T-helper 2 cell treated with Interferon-gamma antibody and Interleukin-4, amounts not matched to agents 100 ng/mL and 5 ng/mL, for 36 hours (primary cell): ENCODE measurements around the gene SOBP. TPM values are rescaled to one million over a fixed set of nuclear protein-coding genes. Genes with fewer than 3 reads are reported as not detected.

ENCODE experiments used
- intact Hi-C: fragments of 100-400 bp; cut with micrococcal nuclease; formaldehyde crosslinking; loops from one replicate; pipeline ENCODE4 v1.15.1; 2023
- total RNA-seq: library from RNA; stranded (reverse); gene quantifications from 2 replicates; pipeline ENCODE4 v1.2.3, GENCODE V29; 2022

The SOBP gene
- total RNA-seq, 1 donor from 2014 or later: 0.09 TPM

DNA sequence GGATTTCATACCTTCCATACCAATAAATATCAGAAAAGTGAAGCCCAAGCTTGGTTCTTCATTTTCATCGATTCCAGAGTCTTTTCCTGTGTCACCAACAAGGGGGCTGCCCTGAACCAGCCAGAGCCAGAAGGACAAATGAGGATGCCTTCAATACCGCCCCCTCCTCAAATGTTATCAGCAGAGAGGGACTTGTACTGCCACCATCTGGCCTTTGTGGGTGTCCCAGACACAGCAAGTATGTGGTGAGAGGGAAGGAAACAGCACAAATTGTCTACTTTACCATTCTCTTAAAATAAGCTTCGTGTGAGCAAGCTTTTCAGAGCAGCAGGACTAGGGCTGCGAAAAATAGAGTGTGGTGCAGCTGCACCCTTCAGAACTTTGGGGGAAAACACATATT is 165.3 kb downstream of the SOBP start:
- intact Hi-C loops: no loop called here

DNA sequence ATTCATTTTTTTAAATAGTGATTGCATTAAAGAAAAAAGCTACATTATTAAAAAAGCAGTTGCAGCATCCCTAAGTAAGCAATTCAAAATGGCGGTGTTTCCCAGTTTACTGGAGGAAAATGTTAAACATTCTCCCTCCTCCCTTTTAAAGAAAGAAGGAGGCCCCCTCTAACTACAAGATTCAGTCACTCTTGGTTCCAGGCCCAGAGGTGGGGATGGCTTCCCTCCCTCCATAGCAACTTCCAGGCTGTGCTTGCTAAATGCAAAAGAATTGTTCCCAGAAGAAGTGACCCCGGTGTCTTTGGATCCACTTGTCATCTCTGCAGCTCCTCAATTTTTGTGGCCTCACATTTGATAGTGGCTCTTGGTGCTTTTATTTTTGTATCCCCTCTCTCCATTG is 165.9 kb downstream of the SOBP start:
- intact Hi-C loops: no loop called here

DNA sequence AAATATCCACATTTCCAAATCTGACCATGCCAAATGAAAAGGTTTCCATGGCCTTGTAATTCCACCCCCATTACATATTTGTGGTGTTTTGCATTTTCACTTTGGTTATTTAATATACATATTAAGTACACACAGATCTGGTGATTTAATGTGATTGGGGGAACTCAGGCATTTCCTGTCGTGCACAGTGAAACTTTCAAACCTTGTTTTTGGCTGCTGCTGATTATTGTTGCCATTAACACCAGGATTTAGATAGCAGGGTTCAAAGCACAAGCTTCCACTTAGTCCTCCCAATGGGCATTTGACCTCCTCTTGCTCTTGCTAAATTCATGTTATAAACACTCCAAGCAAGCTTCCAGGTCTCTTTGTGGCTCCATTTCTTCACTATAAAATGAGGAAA is 166.5 kb downstream of the SOBP start:
- intact Hi-C loops: no loop called here

DNA sequence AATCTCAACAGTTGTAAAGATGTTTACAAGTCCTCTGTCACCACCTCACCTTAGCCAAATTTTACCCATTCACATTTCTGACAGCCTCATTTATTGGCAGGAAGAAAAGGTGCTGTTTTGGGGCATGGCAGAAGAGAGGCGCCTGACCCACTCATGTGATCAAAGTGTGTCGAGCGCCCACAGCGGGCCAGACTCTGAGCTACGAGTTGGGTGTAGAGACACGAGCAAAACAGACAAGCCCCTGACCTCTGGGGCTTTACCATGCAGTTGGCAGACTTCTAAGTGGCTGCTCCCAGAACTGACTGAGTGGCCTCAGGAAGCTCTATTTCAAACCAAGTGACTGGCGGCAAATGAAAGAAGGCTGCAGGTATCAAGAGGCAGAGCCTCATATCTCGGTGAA is 167.0 kb downstream of the SOBP start:
- intact Hi-C loops: no loop called here

DNA sequence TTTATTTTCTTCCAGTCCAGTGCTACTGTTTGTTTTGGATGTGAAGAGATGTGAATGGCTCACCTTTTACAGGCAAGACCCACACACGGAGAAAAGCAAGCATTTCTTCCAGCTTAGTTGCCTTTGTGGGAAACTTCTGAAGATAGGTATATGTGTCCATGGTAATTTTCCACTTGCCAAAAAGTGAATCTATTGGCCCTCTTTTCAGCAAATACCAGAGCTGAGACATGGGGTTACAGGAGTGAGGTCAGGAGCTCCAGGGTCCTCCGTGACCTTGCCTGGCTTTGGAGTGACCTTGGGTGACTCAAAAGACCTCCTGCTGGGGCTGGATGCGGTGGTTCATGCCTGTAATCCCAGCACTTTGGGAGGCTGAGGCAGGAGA is 167.4 kb downstream of the SOBP start:
- intact Hi-C loops: no loop called here

DNA sequence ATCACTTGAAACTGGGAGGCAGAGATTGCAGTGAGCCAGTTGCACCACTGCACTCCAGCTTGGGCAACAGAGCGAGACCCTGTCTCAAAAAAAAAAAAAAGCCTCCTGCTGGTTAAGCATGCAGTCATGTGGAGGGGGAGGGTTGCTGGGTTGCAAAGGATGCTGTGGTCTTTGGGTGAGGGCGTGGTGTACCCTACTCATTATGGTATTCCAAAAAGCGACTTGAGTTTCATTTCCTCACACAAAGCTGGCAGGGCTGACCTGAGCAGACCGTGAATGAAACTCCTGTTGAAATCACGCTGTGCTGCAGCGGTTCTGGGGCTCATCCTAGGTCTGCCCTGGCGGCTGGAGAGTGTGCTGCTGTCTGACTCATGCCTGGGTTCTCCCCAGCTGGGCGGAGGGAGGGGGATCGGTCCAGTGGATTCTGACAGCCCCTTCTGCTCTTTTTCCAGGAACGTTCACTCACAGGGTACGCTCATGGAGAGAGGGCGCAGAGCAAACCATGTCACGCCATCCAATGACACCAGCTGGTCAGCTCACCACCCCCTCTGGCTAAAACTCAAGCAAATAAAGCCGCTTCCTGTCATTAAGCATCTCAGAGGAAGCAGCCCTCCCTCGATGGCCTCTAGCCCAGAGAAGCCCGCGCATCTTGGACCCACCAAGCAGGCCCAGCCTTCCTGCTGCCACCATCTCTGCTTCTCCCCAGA is 168.0 kb downstream of the SOBP start:
- intact Hi-C loops: loop anchor here (2.0 kb wide), 1 partner anchor 39 kb away; no protein-coding TSS in a partner anchor

DNA sequence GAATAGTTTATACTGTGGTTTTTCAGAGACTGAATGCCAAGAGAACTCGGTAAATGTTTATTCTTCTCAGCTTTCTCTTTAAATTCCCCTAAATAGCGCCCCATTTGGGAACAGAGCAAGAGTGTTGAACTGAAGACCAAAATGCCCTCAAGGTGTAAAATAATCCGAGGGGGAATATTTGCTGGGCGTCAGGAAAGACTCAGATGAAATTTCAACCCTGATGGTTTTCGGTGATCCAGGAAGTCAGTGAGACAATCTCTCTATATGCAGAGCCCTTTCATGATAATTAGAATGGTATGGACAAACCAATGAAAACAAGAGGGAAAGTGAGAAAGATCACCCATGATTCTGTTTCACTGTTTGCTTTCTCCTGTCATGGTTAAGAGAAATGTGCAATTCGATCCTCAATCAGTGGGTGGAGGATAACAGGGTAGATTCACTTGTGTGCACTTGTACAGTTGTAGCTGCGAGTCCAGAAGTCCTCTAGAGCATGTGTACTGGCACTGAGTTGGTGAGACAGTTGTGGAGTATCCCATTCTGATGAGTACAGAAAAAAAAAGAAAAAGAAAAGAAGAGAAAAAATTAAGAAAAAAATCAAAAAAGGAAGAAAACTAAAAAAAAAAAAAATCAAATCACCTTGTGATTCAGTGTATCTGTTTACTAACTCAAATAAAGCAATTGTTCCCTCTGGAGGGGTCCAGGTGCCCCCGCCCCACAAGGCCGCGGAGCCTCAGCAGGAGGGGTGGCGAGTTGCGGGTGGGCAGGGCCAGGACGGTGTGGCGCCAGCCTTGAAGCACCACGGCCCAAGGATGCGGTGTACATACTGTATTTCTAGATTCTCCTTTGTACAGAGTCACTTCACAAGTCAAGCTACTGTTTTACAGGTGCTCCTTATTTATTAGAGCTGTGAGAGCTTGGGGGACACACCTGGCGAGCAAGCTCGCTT is 169.3 kb downstream of the SOBP start:
- intact Hi-C loops: loop anchor here (2.0 kb wide), 1 partner anchor 40 kb away; no protein-coding TSS in a partner anchor

DNA sequence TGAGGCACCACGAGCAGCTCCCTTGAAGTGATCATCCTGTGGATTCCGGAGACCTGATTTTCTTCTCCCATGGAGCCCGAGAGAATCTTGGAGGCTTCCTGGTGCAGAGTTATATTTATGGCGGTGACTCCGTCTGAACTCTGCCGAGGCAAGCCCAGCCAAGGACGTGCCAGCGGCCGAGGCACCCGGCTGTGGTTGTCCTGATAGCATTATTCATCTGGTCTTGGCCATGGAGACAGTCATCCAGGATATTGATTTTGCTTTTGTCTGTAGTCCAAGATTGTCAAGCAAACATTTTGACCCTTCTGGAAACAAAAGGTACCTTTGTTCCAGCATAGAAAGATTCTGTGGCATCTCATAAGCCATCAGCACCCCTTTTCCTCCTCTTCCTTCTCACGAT is 170.9 kb downstream of the SOBP start:
- intact Hi-C loops: no loop called here

DNA sequence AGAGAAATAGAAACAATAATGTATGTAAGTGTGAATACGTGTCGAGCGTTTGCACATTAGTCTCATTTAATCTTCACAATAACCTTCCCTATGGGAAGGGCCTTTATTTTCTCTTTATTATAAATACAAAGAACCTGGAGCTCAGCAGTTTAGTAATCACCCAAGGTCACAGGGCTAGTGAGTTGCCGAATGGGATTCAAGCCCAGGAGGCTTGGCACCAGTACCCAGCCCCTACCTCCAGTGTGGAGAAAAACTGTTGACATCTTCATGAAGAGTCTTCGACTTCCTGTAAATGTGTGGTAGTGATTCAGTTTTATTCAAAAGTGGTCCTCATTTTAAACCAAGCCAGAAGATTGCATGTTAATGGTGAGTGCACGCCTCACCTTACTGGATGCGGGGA is 171.4 kb downstream of the SOBP start:
- intact Hi-C loops: no loop called here

DNA sequence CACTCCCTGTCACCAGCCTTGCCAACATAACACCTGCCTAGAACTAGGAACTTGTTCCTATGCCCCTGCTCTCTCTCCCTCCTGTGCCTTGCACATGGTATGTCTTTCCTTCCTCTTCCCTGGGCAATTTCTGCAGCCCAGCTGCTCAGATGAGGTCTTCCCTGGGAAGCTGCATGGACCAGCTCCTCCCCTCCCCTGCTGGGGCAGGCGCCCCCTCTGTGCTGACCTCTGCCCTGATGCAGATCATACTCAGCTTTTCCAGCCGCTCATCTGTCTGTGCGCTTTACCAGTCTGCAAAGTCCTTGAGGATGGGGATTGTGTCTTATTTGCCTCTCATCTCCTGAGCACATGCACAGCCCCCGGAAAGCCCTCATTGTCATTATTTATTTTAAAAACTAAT is 172.4 kb downstream of the SOBP start:
- intact Hi-C loops: no loop called here

DNA sequence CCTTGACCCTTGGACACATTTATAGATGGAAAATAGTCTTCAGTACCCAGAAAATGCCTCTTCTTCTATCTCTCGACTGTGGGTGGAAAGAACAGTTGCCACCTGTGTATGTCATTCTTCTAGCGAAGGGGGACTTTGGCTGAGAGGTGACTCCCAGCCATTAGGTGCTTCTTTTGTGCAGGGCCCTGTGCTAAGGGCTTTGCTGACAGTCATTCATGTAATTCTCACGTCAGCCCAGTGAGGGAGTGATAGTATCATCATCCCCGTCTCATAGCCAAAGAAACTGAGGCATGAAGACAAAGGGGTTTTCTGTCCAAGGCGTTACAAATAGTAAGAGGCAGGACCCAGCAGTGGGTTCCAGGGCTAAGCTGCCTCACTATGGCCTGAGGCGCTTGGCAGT is 173.4 kb downstream of the SOBP start:
- intact Hi-C loops: no loop called here

DNA sequence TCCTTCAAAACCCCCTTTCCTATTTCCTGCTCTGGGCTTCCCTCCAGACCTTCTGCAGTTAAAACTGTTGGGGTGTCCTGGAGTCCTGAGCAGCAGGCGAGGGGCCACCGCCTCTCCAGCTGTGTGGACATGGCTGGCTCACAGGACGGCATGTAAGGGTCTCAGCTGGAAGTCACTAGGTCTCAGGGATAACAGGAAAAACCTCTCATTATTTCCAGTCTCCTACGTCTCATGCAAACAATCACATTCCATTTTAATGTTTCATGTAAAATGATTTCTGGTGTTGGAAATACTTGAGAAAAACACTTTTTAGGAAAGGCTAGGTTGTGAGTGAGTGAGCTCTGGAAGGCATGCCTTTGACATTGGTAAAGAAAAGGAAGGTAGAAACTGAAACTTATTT is 175.5 kb downstream of the SOBP start:
- intact Hi-C loops: no loop called here

DNA sequence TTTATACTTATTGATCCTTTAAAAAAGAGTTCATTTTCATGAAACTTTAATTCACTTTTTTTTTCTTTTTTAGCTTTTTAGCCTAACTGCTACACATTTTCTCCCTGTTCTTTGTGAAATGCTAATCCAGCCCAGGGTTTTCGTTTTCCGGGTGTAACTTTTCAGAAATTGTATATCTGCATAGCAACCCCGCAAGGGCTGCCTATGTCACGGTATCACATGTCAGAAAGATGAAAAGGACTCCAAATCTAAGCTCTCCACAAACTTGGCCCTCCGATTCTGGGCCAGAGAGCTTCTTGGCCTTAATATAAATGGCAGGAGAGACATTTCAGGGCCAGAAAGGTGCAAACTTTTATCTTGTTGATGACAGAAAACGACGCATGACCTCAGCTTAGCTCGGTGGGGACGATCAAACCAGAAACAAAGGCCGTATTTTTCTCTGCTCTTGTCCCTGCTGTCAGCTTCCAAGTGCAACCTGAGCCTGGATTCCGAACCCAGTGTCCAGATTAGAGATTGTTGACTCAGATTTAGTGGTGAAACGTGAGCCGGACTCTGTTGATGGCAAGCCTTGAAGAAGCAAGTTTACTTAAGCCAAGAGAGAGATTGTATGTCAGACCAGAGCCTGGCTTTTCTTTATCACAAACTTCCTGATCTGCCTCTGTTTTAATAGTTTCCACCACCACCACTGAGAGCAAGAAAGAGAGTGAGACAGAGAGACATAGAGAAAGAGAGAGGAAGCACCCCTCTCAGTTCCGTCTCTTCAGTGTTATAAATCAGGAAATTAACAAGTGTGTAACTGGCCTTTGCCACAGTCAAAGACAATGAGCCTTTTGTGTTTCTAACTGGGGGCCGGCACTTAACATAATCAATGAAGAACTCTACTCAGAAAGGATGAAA is 176.4 kb downstream of the SOBP start:
- intact Hi-C loops: no loop called here

DNA sequence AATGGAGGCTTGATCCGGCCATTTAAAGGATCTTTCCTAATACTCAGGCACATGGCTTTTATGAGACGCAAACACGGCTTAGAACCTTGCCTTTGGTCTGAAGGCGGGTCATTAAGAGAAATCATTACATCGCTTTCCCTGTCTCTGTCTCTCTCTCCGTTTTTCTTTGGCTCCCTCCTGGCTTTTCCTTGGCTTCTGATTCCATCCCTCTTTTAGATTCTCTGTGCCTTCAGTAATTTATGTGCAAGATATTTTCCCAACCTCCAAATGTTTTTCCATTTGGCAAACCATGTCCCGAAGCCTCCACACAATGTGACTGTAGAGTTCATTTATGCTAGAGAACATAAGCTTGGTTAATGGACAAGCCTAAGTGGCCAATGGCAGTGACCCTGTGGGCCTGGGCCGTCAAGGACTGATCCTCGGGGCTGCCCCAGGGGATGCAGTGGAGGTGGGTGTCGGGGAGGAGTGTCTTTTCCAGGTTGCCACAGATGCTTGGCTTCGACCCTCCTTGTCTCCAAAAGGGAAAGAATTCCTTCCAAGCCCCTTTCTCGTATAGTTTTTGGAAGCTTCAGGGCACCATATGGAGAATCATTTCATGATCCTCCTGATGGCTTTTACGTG is 177.2 kb downstream of the SOBP start:
- intact Hi-C loops: no loop called here

DNA sequence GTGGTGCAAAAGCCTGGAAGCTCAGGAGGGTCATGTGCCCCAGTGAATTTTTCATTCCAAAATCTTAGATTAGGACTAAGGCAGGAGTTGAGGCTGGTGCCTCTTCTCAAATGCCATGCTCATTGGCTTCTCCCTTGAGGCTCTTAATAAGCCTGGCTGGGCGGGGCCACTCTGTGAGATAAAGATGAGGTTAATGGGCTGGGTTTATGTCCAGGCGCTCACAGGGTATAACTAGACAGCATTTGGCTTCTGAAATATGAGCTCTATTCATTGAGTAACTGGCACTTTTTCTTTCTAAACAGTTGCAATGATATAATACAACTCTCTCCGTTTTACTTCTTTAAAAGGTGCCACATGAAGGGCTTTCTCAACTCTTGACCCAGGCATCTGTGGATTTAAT is 177.9 kb downstream of the SOBP start:
- intact Hi-C loops: no loop called here

DNA sequence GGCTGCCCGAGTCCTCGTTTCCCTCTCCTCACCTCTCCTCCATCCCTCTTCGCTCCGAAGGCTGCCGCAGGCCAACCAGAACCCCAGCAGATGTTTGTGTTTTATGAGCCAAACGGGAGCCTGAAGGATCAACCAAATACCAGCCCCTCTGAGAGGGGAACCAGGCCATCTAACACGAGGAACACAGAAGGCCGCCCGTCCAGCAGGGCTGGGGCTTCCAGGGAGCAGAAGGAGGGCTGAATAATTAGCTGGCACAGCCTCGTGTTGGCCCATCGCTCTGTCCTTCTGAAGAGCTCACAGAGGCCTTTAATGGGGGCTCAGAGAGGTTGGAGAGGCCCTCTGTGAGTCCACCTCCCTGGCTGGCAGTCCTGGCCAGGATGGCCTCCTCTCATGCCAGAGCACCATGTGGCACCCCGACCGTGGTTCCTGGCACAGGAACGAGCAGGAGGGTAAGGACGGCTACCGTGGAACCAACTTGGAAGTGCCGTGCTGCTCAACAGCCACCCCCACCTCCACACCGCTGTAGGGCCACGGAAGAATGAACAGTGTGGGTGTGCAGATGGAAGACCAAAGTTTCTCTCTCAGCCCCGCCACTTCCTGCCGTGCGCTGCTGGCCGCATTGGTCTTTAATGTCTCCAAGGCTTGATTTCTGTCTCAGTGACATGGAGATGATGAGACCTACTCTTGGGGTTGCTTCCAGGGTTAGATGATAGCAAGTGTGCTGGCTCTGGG is 179.0 kb downstream of the SOBP start:
- intact Hi-C loops: no loop called here

DNA sequence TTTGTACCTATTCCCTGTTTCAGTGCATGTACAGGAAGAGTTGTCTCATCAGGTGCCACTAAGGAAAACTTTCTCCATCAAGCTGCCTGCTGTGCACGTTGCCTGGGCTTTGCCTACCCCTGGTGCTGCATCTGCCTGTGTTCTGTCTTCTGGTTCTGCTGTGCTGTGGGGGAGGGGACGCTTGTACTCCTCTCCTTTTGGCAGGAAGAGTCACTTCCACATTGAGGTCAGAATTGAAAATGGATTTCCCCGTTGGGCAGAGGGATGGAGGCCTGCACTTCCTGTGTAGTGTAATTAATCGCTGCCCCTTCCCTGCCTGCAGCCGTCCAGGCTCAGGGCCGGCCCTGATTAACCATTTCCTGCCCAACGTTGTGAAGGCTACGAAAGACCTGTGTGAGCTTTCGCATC is 180.9 kb downstream of the SOBP start:
- intact Hi-C loops: loop anchor here (10.0 kb wide), 1 partner anchor 346 kb away; no protein-coding TSS in a partner anchor

DNA sequence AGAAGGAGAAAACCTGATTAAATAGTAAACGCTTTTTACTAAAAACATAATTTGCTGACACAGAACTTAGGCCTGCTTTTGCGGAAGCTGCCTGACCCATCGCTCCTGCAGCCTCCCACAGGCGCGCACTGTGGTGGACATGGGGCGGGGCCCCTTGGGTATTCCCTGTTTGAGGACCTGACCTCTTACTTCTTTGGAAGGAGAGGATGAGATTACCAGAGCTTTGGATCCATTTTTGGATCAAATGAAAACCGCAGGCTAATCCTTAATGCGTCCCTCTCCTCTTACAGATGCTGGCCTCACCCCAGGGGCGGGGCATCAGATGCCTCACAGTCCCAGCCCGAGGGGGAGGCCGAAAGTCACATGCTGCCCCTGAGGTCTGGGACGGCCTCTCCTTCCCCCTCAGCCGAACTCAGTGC is 183.2 kb downstream of the SOBP start:
- intact Hi-C loops: loop anchor here (10.0 kb wide), 1 partner anchor 348 kb away; no protein-coding TSS in a partner anchor

DNA sequence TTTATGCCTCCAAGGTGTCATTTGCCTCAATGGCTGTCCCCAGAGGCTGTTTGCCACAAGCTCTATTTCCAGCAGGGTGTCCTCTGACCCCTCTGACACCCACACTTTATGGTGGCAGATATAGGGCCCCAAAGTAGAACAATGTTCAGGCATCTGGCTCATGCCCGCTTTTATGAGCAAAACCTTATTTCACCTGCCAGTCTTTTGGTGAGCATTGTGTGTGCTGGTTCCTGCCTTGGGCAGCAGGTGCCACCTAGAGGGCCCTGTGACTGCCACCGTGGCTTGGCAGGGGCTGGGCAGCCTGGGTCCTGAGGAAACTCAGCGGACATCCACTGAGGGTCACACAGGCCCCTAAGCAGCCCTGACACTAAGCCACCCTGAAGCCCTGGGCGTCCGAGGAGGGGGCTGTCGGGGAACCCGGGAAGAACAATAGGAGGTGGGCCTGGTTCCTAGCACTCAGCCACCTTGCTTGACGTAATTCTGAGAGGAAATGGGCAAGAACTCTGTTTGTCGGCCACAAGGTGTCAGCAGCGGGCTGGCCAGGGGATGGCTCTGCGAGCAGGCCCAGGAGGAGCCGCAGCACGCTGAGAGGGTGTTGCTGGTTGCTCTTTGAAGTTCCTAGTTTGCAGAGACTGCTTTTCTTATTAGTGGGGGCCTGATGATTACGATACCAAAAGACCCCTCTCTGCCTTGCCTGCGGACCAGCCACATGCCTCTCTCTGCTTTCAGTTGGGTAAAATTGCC is 185.2 kb downstream of the SOBP start:
- intact Hi-C loops: loop anchor here (1.0 to 10.0 kb wide), 5 partner anchors 42 to 375 kb away; no protein-coding TSS in a partner anchor
